ENCODE measurements around the gene NR5A2.

The NR5A2 gene

DNA sequence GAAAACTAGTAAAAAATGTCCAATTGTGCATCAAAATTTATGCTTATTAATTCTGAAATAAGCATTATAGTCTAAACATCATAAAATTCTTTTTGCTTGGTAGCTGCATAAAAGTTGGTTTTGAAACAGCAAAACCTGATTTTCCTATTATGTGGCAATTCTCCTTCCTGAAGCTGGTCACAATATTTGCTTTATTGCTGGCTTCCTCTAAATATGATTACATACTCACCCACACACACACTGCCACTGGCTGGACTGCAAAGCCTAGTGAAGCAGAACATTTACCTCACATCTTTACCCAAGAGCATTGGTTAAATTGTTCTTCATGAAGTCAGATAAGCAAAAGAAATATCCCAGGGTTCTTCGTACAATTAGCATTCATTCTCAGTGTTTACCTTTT, 103.0 kb downstream of the NR5A2 start:
- Histone ChIP-seq H3F3A (ENCODE audit: insufficient read depth, low read length) (no peaks in the 10 kb centered on the region), H3K36me3 (ENCODE audit: insufficient read depth, low read length) (no peaks in the 10 kb centered on the region), H3K79me2 (ENCODE audit: insufficient read depth, low read length) (no peaks in the 10 kb centered on the region), H4K20me1 (ENCODE audit: insufficient read depth, low read length) (no peaks in the 10 kb centered on the region), H3K4me2 (ENCODE audit: low read length) (no peak overlapping the region), H3K9ac (ENCODE audit: low read length) (no peak overlapping the region), H3K27me3 (ENCODE audit: insufficient read depth, low read length) (no peaks in the 10 kb centered on the region), H3K9me3 (ENCODE audit: low read length) (no peaks in the 10 kb centered on the region), H2AFZ (ENCODE audit: low read length) (no peak overlapping the region), H3K9me2 (ENCODE audit: low read depth, low read length) (no peaks in the 10 kb centered on the region), H3K4me1 (ENCODE audit: insufficient read depth, low read length, severe bottlenecking) (peaks cover 29% of the 10 kb centered on the region), H3K27ac (ENCODE audit: low read depth, low read length, poor library complexity, severe bottlenecking) (peak overlapping the region; percentile 21), H3K4me3 (ENCODE audit: low read depth, low read length, poor library complexity, severe bottlenecking) (no peak overlapping the region)
- no peak for TF ChIP-seq EZH2 (IDR thresholded peaks at IDR 0.05; ENCODE audit: borderline replicate concordance, low read length)
- TF ChIP-seq, protein P1, sequence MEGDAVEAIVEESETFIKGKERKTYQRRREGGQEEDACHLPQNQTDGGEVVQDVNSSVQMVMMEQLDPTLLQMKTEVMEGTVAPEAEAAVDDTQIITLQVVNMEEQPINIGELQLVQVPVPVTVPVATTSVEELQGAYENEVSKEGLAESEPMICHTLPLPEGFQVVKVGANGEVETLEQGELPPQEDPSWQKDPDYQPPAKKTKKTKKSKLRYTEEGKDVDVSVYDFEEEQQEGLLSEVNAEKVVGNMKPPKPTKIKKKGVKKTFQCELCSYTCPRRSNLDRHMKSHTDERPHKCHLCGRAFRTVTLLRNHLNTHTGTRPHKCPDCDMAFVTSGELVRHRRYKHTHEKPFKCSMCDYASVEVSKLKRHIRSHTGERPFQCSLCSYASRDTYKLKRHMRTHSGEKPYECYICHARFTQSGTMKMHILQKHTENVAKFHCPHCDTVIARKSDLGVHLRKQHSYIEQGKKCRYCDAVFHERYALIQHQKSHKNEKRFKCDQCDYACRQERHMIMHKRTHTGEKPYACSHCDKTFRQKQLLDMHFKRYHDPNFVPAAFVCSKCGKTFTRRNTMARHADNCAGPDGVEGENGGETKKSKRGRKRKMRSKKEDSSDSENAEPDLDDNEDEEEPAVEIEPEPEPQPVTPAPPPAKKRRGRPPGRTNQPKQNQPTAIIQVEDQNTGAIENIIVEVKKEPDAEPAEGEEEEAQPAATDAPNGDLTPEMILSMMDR (IDR thresholded peaks at IDR 0.05; ENCODE audit: low read length), result no peak

DNA sequence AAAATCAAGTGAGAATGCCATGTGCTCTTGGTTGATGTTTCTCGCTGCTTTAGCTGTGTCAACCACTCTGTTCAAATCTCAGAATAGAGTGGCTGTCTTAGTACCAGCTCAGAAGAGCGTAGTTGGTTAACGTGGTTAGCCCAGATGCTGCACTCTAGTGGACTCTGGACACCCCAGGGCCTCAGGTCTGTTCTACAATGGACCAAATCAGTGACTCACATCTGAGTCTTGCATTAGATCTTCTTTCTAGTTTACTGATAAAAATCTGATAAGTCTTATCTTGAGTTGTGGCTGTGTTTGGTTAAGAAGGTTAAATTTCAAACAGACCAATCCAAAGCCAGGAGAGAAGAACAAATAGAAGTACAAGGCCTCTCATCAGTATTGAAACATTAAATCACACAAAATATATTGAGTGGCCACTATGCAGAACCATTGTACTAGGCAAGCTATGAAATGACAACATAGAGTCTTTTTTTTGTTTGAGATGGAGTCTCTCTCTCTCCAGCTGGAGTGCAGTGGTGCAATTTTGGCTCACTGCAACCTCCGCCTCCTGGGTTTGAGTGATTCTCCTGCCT, 104.1 kb downstream of the NR5A2 start:
- TF ChIP-seq, protein P1 (IDR thresholded peaks at IDR 0.05; ENCODE audit: low read length), result no peak
- no peak for TF ChIP-seq EZH2 (IDR thresholded peaks at IDR 0.05; ENCODE audit: borderline replicate concordance, low read length)
- no peak overlapping the region for H3K27ac ChIP-seq (ENCODE audit: low read depth, low read length, poor library complexity, severe bottlenecking)
- H3K9me2 ChIP-seq (ENCODE audit: low read depth, low read length), result no peaks in the 10 kb centered on the region
- H4K20me1 ChIP-seq (ENCODE audit: insufficient read depth, low read length), result no peaks in the 10 kb centered on the region
- no peak overlapping the region for H2AFZ ChIP-seq (ENCODE audit: low read length)
- H3K4me1 ChIP-seq (ENCODE audit: insufficient read depth, low read length, severe bottlenecking), result peaks cover 29% of the 10 kb centered on the region
- no peak overlapping the region for H3K4me2 ChIP-seq (ENCODE audit: low read length)
- H3K9me3 ChIP-seq (ENCODE audit: low read length), result no peaks in the 10 kb centered on the region
- no peaks in the 10 kb centered on the region for H3K36me3 ChIP-seq (ENCODE audit: insufficient read depth, low read length)
- no peaks in the 10 kb centered on the region for H3F3A ChIP-seq (ENCODE audit: insufficient read depth, low read length)
- H3K79me2 ChIP-seq (ENCODE audit: insufficient read depth, low read length), result no peaks in the 10 kb centered on the region
- H3K9ac ChIP-seq (ENCODE audit: low read length), result no peak overlapping the region
- no peaks in the 10 kb centered on the region for H3K27me3 ChIP-seq (ENCODE audit: insufficient read depth, low read length)
- no peak overlapping the region for H3K4me3 ChIP-seq (ENCODE audit: low read depth, low read length, poor library complexity, severe bottlenecking)

DNA sequence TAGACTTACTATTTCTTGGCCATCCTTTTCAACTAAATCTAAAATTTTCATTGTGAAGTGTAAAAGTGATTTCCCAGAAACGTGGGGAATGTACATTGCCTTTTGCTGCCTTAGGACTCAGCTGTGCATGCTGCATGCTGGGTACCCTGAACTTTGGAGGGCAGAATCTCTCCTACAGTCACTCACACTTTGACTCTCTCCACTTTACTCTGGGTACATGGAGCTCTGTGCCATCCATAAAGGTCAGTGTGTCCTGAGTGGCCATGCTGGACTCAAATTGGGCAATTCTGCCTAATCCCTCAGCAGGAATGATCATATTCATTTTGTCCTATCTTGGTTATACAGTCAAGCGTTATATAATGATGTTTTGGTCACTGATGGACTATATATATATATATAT, 105.6 kb downstream of the NR5A2 start:
- no peaks in the 10 kb centered on the region for H3K9me3 ChIP-seq (ENCODE audit: low read length)
- no peaks in the 10 kb centered on the region for H3F3A ChIP-seq (ENCODE audit: insufficient read depth, low read length)
- H3K79me2 ChIP-seq (ENCODE audit: insufficient read depth, low read length), result no peaks in the 10 kb centered on the region
- H3K27me3 ChIP-seq (ENCODE audit: insufficient read depth, low read length), result no peaks in the 10 kb centered on the region
- H2AFZ ChIP-seq (ENCODE audit: low read length), result no peak overlapping the region
- H3K9me2 ChIP-seq (ENCODE audit: low read depth, low read length), result no peaks in the 10 kb centered on the region
- no peak overlapping the region for H3K4me2 ChIP-seq (ENCODE audit: low read length)
- no peak overlapping the region for H3K4me3 ChIP-seq (ENCODE audit: low read depth, low read length, poor library complexity, severe bottlenecking)
- peaks cover 27% of the 10 kb centered on the region for H3K4me1 ChIP-seq (ENCODE audit: insufficient read depth, low read length, severe bottlenecking)
- no peaks in the 10 kb centered on the region for H4K20me1 ChIP-seq (ENCODE audit: insufficient read depth, low read length)
- H3K27ac ChIP-seq (ENCODE audit: low read depth, low read length, poor library complexity, severe bottlenecking), result no peak overlapping the region
- H3K36me3 ChIP-seq (ENCODE audit: insufficient read depth, low read length), result no peaks in the 10 kb centered on the region
- no peak for TF ChIP-seq EZH2 (IDR thresholded peaks at IDR 0.05; ENCODE audit: borderline replicate concordance, low read length)
- TF ChIP-seq, protein P1 (IDR thresholded peaks at IDR 0.05; ENCODE audit: low read length), result no peak
- H3K9ac ChIP-seq (ENCODE audit: low read length), result no peak overlapping the region

Data from OCI-LY1 (cell line).